DMS153 treated with DMSO at 0.1 percent for 48 hours (cell line): ENCODE data around the gene MUC5AC.

Experiments
- DNase-seq: peaks from one replicate; lab custom pipeline; 2025; ENCODE audit not compliant: unreplicated experiment; lab: John Stamatoyannopoulos, UW

MUC5AC gene

GRCh38 chr11:1120532-1121330 lies 37.0 kb upstream of the MUC5AC start:
- DNase-seq: no peak

- no peak for DNase-seq
Measured at GRCh38 chr11:1121331-1121812, 36.4 kb upstream of the MUC5AC start.

GRCh38 chr11:1121813-1122663 lies 35.7 kb upstream of the MUC5AC start:
- no peak for DNase-seq

GRCh38 chr11:1122664-1123002 lies 35.1 kb upstream of the MUC5AC start:
- DNase-seq: no peak

- DNase-seq: no peak
Measured at GRCh38 chr11:1123970-1124369, 33.8 kb upstream of the MUC5AC start.

- no peak for DNase-seq
Measured at GRCh38 chr11:1125803-1126202, 31.9 kb upstream of the MUC5AC start.

GRCh38 chr11:1126491-1126926 lies 31.2 kb upstream of the MUC5AC start:
- DNase-seq: no peak

GRCh38 chr11:1126935-1127663 lies 30.7 kb upstream of the MUC5AC start:
- no peak for DNase-seq

GRCh38 chr11:1127664-1128162 lies 30.0 kb upstream of the MUC5AC start:
- DNase-seq: no peak

GRCh38 chr11:1128311-1129142 lies 29.2 kb upstream of the MUC5AC start:
- no peak for DNase-seq

GRCh38 chr11:1129143-1129610 lies 28.6 kb upstream of the MUC5AC start:
- no peak for DNase-seq

GRCh38 chr11:1129611-1130160 lies 28.1 kb upstream of the MUC5AC start:
- DNase-seq: no peak

GRCh38 chr11:1130276-1131032 lies 27.3 kb upstream of the MUC5AC start:
- no peak for DNase-seq

GRCh38 chr11:1131033-1131911 lies 26.5 kb upstream of the MUC5AC start:
- DNase-seq: peak; percentile 21

GRCh38 chr11:1134848-1135445 lies 22.8 kb upstream of the MUC5AC start:
- no peak for DNase-seq

GRCh38 chr11:1138097-1138496 lies 19.7 kb upstream of the MUC5AC start:
- DNase-seq: no peak

GRCh38 chr11:1139441-1140083 lies 18.2 kb upstream of the MUC5AC start:
- DNase-seq: no peak
